ENCODE data around the gene ERBB4.

The ERBB4 gene

DNA sequence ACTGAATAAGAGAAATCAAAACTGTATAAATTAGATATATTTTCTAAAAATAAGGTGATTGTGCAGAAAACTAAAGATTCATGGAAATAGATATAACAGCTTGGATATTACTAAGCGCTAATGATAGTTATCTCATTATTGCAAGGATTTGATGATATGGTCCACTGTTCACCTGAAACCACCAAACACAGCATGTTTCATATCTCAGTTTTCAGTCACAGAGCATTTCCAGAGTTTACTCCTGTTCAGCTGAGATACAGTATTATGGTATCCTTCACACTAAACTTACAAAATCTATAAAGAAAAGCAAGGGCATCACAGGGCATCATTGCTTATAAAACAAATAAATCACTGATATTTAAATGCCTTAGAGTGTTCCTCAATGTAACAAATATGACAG is 591.6 kb downstream of the ERBB4 start:
- Histone ChIP-seq H3K4me1 (no peaks in the 10 kb centered on the region; the same call in 1 of the 2 replicates), H3K4me3 (ENCODE audit: low read depth, low read length) (no peak overlapping the region), H3K9me3 (no peaks in the 10 kb centered on the region), H3K36me3 (no peaks in the 10 kb centered on the region), H3K27me3 (no peaks in the 10 kb centered on the region)
- DNase-seq = no peak
- TF ChIP-seq, protein P1, sequence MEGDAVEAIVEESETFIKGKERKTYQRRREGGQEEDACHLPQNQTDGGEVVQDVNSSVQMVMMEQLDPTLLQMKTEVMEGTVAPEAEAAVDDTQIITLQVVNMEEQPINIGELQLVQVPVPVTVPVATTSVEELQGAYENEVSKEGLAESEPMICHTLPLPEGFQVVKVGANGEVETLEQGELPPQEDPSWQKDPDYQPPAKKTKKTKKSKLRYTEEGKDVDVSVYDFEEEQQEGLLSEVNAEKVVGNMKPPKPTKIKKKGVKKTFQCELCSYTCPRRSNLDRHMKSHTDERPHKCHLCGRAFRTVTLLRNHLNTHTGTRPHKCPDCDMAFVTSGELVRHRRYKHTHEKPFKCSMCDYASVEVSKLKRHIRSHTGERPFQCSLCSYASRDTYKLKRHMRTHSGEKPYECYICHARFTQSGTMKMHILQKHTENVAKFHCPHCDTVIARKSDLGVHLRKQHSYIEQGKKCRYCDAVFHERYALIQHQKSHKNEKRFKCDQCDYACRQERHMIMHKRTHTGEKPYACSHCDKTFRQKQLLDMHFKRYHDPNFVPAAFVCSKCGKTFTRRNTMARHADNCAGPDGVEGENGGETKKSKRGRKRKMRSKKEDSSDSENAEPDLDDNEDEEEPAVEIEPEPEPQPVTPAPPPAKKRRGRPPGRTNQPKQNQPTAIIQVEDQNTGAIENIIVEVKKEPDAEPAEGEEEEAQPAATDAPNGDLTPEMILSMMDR (IDR thresholded peaks at IDR 0.05; ENCODE audit: low read depth, low read length) = no peak

DNA sequence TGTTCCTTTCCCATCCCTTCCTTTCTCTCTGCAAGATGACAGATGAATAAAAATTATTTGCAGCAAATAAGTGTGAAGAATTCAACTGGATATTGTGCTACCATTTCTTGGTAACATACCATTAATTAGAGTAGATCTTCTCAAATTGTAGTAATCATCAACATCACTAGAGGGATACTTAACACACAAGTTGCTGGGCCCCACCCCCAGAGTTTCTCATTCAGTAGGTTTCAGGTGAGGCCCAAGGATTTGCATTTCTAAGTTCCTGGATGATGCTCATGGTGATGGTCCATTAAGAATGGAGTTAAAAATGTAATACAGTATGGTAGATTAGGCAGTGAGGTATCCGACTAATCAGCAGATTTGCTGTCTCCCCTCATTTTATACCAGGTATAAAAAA is 594.0 kb downstream of the ERBB4 start:
- no peak for DNase-seq
- Histone ChIP-seq H3K9me3 (no peaks in the 10 kb centered on the region), H3K36me3 (no peaks in the 10 kb centered on the region), H3K4me3 (ENCODE audit: low read depth, low read length) (no peak overlapping the region), H3K27me3 (no peaks in the 10 kb centered on the region), H3K4me1 (no peaks in the 10 kb centered on the region; the same call in 1 of the 2 replicates)
- TF ChIP-seq, protein P1 (IDR thresholded peaks at IDR 0.05; ENCODE audit: low read depth, low read length) = no peak

DNA sequence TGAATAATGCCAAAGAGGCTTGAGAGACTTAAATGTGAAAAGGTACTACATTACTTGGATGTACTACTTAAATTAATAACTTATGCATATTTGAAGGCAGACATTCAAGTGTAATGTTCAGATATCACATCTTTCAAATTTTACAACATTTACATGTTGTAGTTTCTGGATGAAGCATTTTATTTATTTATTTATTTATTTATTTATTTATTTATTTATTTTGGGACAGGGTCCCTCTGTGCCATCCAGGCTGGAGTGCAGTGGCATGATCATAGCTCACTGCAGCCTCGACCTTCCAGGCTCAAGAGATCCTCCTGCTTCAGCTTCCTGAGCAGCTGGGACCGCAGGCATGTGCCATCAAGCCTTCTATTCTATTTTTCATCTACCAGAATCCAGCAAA is 596.4 kb downstream of the ERBB4 start:
- H3K9me3 ChIP-seq = no peaks in the 10 kb centered on the region
- H3K4me3 ChIP-seq (ENCODE audit: low read depth, low read length) = no peak overlapping the region
- no peaks in the 10 kb centered on the region for H3K4me1 ChIP-seq
- DNase-seq = no peak
- TF ChIP-seq, protein P1 (IDR thresholded peaks at IDR 0.05; ENCODE audit: low read depth, low read length) = no peak
- H3K27me3 ChIP-seq = no peaks in the 10 kb centered on the region
- no peaks in the 10 kb centered on the region for H3K36me3 ChIP-seq

DNA sequence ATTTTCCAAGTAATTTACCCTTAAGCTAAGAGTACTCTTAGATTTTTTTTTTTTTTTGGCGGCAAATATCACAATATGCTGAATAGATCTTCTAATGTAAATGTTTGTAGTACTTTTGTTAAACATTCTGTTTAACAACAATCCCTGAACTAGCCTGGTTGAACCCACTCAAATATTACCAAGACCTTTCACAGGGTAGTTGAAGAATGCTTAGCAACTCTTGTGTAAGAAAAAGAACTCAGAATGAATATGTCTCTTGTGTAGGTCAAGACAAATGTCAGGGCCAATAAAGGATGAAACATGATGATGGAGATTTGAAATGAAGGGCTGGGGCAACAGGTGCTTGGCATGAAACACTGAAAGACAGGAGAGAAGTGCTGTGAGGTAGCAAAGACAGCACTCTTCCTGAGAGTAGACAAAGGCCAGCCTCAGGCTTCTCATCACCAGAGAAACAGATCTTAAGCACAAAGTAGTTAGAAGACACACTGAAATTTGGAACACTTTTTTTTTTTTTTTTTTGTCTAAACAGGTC is 597.3 kb downstream of the ERBB4 start:
- Histone ChIP-seq H3K27me3 (no peaks in the 10 kb centered on the region), H3K4me3 (ENCODE audit: low read depth, low read length) (no peak overlapping the region), H3K4me1 (no peaks in the 10 kb centered on the region), H3K36me3 (no peaks in the 10 kb centered on the region), H3K9me3 (no peaks in the 10 kb centered on the region)
- no peak for DNase-seq
- TF ChIP-seq, protein P1 (IDR thresholded peaks at IDR 0.05; ENCODE audit: low read depth, low read length) = no peak

DNA sequence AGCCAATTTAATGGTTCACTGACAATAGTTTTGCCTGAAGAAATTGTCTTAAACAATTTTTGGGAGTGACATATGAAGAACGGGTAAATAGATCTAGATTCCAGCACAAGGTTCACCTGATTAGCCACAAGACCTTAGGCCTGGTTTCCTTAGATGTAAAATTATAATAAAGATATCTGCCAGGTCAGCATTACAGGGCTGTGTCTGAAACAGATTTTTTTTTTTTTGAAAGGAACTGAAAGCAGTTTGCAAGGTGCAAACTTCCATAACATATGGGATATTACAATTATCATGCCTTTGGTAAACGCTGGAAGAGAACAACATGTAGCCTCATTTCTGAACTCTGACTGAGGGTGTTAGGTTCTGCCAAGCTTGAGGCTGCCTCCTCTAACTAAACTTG is 599.4 kb downstream of the ERBB4 start:
- TF ChIP-seq, protein P1 (IDR thresholded peaks at IDR 0.05; ENCODE audit: low read depth, low read length) = no peak
- no peak overlapping the region for H3K4me3 ChIP-seq (ENCODE audit: low read depth, low read length)
- no peaks in the 10 kb centered on the region for H3K4me1 ChIP-seq
- no peaks in the 10 kb centered on the region for H3K36me3 ChIP-seq
- H3K27me3 ChIP-seq = no peaks in the 10 kb centered on the region
- DNase-seq = no peak
- H3K9me3 ChIP-seq = no peaks in the 10 kb centered on the region

DNA sequence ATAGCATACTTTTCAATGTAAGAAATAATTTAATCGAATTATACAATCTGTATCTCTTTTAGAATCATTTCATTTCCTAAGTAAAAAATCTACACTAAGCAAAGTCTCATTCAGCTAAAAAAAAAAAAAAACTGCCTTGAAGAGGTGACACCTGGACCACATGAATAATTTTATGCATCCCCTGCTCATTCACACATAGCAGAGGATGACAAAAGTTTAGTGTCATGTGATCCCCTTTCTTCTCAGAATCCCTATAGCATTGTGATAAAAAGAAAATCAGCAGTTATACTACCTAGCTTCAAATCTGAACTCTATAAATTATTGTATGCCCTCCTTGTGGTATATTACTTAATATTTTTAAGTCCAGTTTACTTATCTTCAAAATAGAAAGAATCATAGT is 603.8 kb downstream of the ERBB4 start:
- Histone ChIP-seq H3K27me3 (no peaks in the 10 kb centered on the region), H3K4me1 (no peaks in the 10 kb centered on the region), H3K4me3 (ENCODE audit: low read depth, low read length) (no peak overlapping the region), H3K9me3 (no peaks in the 10 kb centered on the region), H3K36me3 (no peaks in the 10 kb centered on the region)
- DNase-seq = no peak
- TF ChIP-seq, protein P1 (IDR thresholded peaks at IDR 0.05; ENCODE audit: low read depth, low read length) = no peak
